G401 (cell line): ENCODE data around the gene PADI3. TPM values are rescaled to one million over a fixed set of nuclear protein-coding genes. Genes with fewer than 3 reads are reported as not detected.
A peak's percentile ranks its signal among the peaks of the same experiment; 100 is the strongest.

Experiments
- DNase-seq: peaks from one replicate; pipeline ENCODE4 v3.0.0-alpha.2; 2015; ENCODE audit warnings: low spot score
- in situ Hi-C: cut with HindIII; loops from 2 replicates; pipeline ENCODE4 v1.10.0; 2016; ENCODE audit warnings: low sequenced_read_pairs, mixed read lengths
- total RNA-seq: library from RNA; depleted of rRNA; stranded (reverse); fragments of >200 nt; shearing (Covaris generic); gene quantifications from 2 replicates; pipeline ENCODE4 v1.2.3, GENCODE V29; 2014; rRNA removed

The PADI3 gene, protein sequence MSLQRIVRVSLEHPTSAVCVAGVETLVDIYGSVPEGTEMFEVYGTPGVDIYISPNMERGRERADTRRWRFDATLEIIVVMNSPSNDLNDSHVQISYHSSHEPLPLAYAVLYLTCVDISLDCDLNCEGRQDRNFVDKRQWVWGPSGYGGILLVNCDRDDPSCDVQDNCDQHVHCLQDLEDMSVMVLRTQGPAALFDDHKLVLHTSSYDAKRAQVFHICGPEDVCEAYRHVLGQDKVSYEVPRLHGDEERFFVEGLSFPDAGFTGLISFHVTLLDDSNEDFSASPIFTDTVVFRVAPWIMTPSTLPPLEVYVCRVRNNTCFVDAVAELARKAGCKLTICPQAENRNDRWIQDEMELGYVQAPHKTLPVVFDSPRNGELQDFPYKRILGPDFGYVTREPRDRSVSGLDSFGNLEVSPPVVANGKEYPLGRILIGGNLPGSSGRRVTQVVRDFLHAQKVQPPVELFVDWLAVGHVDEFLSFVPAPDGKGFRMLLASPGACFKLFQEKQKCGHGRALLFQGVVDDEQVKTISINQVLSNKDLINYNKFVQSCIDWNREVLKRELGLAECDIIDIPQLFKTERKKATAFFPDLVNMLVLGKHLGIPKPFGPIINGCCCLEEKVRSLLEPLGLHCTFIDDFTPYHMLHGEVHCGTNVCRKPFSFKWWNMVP
- total RNA-seq = 0.31 and 0.41 TPM in 2 replicates

DNA sequence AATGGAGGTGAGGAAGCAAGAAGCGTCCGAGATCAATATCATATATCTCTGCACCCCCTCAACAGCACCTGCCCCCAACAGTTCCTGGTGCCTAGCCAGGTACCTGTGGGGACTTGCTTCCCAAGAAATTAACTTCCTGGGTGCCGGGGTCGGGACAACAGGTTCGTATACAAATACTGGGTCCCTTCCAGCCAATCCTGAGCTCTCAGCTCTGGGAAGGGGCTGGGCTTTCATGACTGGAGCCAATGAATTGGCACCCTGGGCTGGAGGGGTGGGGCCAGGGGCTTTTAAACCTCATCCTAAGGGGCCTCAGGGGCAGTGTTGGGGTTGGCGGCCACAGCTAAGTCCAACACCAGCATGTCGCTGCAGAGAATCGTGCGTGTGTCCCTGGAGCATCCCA, at the start of gene PADI3:
Gene PADI3 (plus strand): TSS at position 318 of the 400 bp plus-strand sequence. CDS start 40 bp downstream, at position 358.
- in situ Hi-C loops = no loop called here
- DNase-seq = no peak

DNA sequence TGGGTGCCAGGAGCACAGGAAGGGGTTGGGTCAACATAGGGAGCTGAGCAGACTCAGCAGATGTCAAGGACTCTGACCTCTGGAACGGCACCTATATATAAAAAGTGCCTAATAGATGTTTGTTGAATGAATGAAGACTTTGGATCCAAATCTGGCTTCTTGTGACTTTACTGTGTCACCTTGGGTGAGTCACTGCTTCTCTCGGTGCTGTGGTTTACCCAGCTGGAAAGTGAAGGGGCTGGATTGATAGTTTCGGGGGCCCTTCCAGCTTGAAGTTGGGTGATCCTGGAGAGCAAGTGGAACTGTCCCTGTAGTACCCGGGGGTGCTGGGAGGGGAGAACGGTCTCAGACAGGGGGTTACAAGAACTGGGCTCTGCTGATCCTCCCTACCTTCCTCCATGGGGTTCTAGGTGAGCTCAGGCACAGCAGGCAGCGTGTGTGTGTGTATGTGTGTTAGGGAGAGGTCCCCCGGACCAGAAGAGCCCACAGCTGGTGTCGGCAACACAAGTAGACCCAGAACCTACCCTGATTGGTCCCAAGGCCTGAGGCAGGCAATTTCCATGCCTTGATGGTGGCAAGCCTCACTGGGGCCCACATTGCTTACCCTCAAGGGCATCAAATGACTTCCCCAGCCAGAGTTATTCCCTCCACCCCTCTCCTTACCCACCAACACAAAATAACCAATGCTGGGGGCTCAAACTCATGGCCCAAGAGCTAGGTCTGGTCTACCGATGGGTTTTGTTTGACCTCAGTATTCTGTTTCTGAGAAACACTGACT, 49.4 kb upstream of the PADI3 start:
- no peak for DNase-seq

DNA sequence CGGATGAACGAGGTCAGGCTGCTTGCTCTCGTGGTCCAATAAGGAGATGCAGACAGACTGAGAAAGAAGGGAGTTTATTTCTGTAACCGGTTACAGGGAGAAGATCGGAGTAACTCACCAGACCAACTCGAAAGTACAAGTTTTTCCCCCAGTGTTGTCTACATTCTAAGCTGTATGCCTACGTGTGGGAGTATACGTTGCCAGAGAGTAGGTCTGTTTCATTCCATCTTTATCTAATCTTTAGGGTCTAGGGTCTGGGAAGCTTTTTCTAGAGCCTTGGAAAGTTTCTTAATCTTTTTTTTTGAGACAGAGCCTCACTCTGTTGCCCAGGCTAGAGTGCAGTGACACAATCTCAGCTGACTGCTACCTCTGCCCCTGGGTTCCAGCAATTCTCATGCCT, 48.7 kb upstream of the PADI3 start:
- no peak for DNase-seq
- in situ Hi-C loops = no loop called here

More for the DNA sequence above, 49.4 kb upstream of the PADI3 start:
- in situ Hi-C loops = no loop called here

DNA sequence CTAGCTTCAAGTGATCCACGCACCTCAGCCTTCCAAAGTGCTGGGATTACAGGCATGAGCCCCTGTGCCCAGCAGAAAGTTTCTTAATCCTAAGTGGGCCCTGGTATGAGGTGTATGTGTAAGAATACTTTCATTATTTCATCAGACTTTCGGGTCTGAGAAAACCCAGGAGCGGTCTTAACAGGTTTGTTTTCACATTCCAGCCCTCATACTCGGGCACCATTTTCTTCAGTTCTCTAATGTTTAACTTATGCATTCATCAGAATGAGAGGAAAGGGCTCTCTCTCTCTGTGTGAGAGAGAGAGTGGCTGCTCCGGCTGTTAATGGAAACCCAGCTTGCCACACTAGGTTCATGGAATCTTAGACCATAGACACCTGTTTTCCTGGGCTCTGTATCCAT, 48.1 kb upstream of the PADI3 start:
- no peak for DNase-seq
- in situ Hi-C loops = no loop called here

DNA sequence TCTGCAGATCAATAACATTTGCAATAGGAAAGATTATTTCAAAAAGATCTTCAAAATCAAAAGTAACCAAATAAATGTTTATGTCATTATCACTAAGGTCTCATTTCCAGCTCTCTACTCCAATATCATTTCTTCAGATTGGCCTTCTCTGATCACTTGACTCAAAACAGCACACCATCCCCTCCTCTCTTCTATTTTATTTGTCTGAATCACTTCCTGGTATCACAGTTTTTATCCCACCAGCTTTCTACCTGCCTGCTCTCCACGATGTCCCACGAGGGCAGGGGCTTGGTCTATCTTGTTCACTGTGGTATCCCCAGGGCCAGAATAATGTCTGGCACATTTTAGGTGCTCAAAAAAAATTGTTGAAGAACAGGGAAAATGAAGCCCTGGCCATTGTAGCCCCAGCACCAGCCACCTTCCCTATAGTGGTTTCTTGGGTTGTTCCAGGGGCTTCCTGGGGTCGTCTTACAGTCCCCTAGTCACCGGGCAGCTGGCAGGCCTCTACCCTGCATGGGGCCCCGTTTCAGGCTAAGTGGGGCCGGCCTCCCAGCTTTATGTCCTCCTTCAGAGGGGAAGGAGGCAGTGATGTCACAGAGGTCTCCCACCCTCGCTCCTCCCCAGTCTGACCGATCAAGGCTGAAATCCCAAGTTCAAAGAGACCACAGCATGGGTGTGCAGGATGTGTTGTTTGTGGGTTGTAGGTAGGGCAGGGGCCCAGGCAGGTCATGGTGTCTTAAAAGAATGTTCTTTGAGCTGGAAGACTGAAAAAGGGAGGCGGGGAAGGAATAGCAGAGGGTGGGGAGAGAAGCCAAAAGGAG, 47.5 kb upstream of the PADI3 start:
- in situ Hi-C loops = no loop called here
- no peak for DNase-seq

DNA sequence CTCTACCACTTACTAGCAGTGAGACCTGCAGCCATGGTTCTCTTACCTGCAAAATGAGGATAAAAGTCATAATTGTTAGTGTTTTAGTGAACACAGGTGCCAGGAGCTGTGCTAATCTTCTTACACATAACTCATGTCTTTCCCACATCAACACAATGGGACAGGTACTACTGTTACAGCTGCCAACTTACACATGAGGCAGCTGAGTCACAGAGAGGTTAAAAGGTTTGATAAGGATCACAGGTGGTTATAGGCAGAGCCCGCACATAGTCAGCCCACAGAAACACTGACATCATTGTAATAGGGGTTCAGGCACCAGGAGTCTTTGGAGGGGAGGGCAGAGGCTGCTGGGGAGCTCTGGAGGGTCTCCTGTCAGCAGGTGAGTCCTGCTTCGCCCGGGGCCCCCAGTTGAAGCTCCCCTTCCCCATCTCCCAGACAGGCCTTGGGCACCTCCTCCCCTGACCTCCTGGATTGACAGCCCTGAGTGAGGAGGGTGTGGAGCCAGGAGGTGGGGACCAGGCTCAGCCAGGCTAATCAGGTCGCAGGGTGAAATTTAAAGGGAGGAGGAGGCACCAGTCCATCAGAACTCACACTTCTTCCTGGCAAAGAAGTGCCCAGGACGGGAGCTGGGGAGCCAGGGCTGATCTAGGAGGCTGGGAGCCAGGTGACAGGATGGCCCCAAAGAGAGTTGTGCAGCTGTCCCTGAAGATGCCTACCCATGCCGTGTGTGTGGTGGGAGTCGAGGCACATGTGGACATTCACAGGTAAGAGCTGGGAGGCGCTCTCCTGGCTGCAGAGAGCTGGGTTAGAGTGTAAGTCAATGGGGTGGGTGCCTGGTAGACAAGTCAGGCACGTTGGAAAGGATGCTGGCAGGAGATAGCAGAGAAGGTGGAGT, 44.1 kb upstream of the PADI3 start, which contains the start of gene PADI1:
Gene PADI1 (plus strand): TSS at position 583 of the 895 bp plus-strand sequence. CDS start 90 bp downstream, at position 673.
- in situ Hi-C loops = no loop called here
- DNase-seq = no peak

DNA sequence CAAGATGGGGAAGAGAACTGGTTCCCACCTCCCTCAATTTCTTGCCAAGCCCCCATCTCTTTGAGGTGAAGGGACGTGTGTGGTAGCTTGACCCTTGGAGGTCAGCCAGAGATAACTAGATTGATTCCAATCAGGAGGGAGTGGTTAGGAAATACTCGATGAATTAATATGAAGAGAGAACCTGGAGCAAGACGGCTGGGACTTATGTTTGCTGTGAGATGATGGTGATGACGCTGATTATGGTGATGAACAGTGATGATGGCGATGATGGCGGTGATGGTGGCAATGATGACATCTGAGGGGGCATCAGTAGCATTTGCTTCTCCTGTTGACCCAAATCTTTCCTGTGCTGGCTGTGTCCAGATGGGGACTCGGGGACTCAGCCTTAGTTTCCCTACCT, 43.2 kb upstream of the PADI3 start:
- no peak for DNase-seq
- in situ Hi-C loops = no loop called here

DNA sequence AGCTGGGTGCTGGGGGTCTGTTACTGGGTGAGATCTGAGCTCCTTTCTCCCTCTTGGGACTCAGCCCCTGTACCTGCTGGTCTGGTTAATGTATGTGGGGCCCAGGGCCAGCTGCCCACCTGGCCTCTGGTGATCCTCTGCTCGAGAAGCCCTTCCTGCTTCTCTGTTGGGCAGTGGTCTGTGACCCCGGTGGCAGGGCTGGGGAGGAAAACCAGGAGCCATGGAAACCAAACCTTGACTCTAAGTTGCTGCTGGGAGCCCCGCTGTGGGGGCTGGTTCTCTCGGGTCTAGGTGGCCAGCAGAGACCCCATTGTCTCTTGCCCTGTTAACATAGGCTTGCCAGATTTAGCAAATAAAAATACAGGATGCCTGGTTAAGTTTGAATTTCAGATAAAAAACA, 42.7 kb upstream of the PADI3 start:
- in situ Hi-C loops = no loop called here
- DNase-seq = no peak

DNA sequence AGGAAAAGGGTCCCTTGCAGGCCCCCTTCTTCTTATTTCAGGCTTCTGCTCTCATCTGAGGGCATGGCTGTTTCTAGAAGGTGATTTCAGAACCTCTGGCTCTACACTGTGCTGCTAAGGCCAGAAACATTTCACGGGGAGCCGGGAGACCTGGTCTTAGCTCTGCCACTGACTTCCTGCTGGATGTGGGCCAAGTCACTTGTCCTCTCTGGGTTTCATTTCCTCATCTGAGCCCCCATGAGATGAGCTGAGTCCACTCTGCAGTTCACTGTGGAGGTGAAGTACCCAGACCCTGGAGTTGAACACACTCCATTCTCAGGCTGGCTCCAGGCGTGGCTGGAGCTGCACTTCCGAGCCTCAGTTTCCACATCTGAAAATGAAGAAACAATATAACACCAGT, 41.9 kb upstream of the PADI3 start:
- in situ Hi-C loops = no loop called here
- DNase-seq = peak; percentile 2

DNA sequence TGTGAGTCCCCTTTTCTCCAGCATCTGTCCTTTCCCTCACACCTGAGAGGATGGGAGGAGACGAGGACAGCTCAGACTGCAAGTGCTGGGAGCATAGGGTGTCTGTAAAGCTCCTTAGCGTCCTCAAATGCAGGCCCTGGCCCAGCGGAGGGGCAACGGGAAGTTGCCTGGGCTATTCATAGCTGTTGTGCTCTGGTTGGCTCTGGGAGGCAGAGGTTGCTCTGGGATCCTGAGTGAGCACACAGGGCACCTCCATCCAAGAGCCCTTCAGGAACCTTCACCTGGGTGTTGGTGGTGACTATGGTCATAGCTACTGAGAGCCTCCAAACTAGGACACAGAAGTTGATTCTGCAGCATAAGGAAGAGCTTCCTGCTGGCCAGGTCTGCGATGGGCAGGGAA, 41.4 kb upstream of the PADI3 start:
- no peak for DNase-seq
- in situ Hi-C loops = no loop called here

DNA sequence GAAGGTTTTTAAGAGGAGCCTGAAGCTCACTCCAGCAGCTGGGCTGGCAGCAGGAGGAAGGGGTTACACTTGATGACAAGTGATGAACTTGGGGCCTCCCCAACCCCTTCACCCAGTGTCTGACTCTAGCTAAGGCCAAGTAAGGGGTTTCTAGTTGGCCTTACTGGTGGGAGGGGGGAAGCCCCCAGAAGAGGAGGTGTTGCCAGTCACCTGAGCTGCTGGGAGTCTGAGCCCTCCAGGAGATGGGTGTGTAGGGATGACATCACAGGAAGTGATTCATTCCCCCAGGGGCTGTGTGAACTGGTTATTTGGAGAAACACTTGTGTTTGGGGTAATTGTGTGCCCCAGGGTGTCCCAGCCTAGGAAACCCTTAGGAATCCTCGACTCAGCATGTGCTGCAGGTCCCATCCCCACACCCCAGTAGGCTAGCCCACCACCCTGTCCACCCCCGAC, 40.9 kb upstream of the PADI3 start:
- in situ Hi-C loops = no loop called here
- DNase-seq = no peak

DNA sequence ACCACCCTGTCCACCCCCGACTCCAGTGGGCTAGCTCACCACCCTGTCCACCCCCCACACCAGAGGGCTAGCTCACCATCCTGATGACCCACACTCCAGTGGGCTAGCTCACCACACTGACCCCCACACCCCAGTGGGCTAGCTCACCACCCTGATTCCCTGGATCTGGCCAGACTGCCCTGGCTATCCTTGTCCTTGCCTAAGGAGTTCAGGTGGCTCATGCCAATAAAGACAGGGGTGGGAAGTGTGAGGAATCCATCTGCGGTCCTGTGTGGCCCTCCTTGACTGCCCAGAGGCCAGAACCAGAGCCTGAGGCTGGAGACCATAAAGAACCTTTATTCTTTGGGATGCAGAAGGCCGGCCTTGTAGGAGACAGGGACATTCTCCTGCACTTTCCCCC, 40.4 kb upstream of the PADI3 start:
- DNase-seq = no peak
- in situ Hi-C loops = no loop called here

DNA sequence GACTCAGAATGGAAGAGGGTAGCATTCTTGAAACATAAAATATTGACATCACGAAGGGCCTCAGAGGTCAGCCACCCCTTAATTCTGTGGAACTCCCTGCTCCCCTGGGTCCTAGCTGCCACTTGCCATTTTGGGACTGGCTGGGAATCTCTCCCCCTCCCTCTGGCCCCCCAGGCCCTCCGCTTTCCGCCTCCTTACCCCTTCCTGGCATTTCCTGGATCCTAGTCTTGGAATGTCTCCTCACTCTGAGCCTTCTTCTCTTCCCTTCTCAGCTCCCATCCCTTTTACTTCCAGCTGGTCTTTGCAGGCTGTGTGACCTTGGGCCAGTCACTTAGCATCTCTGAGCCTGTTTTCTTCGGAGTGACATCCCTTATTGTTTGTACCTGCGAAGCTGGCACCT, 39.5 kb upstream of the PADI3 start:
- no peak for DNase-seq
- in situ Hi-C loops = no loop called here

DNA sequence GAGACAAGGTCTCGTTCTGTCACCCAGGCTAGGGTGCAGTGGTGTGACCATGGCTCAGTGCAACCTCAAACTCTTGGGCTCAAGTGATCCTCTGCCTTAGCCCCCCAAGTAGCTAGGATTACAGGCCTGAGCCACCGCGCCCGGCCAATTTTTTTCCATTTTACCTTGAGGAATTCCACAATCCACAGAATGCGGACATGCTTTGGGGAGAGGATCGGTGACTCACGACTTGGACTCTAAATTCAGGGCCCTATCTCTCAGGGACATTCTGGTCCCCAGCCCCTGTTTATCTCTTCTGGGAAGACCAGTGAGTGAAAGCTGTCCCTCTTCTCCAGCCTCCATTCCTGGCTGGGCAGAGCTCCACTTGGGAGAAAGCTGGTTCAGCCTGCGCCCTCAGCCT, 38.7 kb upstream of the PADI3 start:
- in situ Hi-C loops = no loop called here
- no peak for DNase-seq

DNA sequence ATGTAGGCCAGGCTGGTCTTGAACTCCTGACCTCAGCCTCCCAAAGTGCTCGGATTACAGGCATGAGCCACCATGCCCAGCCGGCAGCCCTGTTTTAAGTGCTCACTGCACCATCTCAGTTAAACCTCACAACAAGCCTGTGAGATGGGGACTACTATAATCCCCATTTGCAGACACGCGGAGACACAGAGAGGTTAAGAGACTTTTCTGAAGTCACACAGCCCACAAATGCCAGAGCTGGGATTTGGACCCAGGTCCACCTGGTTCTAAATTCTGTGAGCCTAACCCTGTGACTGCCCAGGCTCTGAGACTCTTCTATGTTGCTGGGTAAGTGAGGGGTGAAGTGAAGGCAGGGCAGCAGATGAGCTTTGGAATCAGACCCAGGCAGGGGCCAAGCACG, 37.5 kb upstream of the PADI3 start:
- no peak for DNase-seq
- in situ Hi-C loops = no loop called here

DNA sequence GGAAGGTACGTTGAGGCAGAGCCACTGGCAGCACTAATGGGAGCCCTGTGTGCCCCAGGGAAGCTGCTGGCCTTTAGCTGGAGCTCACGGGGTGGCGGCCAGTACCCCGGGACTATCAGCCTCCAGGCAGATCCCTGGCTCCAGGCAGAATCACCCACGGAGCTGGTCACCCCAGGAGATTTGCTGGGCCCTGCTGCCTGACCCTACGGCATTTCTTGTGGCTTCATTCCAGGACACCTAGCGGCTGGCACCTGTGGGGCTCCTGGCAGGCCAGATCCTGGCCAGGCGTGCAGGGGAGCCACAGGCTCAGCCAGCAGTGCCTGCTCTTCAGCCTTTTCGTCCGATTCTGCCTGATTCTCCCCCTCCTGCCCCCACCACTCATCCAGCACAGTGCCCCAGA, 36.9 kb upstream of the PADI3 start:
- in situ Hi-C loops = no loop called here
- DNase-seq = no peak

DNA sequence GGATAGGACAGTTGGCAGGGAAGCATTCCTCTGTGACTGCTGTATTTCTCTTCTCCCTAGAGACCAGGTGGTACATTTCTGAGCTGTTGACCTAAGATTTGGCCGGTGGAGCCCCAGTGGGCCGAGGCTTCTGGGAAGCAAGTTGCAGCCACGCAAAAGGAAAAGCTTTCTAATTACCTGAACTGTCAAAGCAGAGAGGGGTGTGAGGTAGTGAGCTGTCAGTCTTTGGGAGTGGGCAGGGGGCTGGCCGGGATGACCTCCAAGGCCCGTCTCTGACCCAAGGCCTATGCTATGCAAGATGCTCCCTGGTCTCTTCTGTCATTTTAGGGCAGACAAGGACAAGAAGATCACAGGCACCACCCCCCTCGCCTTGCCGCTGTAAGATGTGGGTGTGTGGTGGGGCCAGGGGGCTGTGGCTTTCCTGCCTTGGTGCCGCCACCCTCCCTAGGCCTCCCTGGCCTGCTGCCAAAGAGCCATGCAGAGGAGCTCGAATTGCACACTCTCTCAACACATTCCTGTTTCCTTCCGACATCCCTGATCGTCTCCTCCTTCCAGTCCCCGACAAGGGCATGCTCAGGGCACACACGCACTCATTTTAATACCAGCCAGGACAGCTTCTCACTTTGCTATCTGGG, 36.3 kb upstream of the PADI3 start:
- in situ Hi-C loops = no loop called here
- no peak for DNase-seq
